SH-SY5Y (cell line): ENCODE measurements around the gene COL18A1.

Experiments
- GATA2 ChIP-seq: IDR thresholded peaks from 2 replicates; pipeline ENCODE4 v1.6.1; 2011; ENCODE audit warnings: mild to moderate bottlenecking, low read depth, low read length
- GATA3 ChIP-seq: IDR thresholded peaks from 2 replicates; pipeline ENCODE4 v1.6.1; 2011; ENCODE audit warnings: low read depth, mild to moderate bottlenecking, low read length, moderate library complexity

- TF ChIP-seq GATA3 (no peak), GATA2 (no peak)
Observed at GRCh38 chr21:45388611-45389296, 16.2 kb upstream of the COL18A1 start.
